MV-4-11 (cell line): ENCODE data around the gene RUSF1.
A peak's percentile ranks its signal among the peaks of the same experiment; 100 is the strongest.

Experiments used
- DNase-seq: peaks from one replicate; lab custom pipeline; 2025; lab: John Stamatoyannopoulos, UW

Gene RUSF1

DNA sequence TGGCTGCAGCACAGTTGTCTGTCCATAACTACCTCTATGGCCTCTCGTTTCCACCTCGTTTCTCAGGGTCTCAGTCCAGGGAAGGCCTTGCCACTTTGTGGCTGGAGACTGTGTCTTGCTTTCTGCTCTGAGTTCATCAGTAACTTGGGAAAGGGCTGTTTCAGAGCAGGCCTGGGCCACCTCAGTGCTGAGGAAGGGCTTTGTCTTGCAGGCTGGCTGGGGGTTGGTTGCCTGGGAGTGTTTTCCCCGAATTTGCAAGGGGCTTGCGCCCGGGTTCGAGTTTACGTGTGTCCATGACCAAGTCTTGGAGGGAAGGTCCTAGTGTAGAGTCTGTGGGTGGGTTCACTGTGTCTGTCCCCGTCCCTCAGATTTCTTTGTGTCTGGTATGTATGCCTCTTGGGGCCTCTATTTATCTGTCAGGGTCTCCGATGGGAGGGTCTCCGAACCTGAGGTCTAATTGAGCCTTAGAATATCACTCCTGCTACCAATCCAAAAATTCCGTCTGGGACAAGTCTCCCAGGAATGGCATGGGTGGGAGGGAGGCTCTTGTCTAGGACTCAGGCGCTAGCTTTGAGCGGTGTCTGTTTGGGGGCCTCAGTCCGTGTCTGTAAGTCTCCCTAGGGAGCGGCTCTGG lies 36.8 kb downstream of the RUSF1 start:
- no peak for DNase-seq

DNA sequence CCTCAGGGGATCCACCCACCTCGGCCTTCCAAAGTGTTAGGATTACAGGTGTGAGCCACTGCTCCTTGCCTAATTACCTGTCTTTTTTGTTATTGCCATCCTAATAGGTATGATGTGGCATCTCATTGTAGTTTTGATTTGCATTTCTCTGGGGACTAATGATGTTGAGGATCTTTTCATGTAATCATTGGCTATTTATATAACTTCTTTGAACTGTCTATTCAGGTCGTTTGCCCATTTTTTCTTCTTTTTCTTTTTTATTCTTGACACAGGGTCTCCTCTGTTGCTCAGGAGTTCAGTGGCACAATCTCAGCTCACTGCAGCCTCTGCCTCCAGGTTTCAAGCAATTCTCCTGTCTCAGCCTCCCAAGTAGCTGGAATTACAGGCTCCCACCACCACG lies 37.6 kb downstream of the RUSF1 start:
- DNase-seq, result no peak

DNA sequence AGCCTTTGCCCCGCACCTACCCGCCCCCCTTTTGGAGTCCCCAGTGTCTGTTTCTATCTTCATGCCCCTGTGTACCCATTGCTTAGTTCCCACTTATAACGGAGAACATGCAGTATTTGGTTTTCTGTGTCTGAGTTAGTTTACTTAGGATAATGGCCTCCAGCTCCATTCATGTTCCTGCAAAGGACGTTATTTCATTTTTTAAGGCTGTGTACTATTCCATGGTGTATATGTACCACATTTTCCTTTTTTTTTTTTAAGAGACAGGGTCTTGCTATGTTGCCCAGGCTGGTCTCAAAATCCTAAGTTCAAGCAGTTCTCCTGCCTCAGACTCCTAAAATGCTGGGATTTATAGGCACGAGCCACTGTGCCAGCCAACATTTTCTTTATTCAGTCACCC lies 40.3 kb downstream of the RUSF1 start:
- DNase-seq, result no peak

DNA sequence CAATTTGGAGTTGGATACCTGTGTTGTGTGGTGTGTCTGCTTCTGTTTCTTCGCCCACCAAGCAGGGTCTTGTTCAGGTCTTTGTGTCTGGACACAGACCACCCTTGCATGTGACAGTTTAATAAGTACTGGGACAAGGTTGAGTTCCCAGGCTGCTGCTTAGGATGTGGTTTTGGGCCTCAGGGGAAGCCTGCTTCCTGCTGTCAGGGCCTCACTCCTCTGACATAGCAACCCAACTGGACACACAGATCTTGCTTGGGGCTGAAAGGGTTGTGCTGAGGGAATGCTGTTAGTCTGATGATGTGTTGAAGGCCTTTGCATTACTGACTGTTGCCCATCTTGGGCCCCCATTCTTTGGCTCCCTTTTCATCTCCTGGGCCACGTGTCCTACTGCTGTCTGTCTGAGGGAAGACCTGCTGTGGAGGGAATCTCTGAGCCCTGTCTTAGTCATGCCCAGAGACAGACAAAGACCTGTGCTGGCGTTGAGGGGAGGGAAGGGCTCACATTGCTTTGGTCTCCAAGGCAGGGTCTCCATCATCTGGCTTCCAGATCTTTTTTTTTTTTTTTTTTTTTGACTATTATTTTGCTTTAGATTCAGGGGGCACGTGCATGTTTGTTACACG lies 40.9 kb downstream of the RUSF1 start:
- DNase-seq, result peak; percentile 40

DNA sequence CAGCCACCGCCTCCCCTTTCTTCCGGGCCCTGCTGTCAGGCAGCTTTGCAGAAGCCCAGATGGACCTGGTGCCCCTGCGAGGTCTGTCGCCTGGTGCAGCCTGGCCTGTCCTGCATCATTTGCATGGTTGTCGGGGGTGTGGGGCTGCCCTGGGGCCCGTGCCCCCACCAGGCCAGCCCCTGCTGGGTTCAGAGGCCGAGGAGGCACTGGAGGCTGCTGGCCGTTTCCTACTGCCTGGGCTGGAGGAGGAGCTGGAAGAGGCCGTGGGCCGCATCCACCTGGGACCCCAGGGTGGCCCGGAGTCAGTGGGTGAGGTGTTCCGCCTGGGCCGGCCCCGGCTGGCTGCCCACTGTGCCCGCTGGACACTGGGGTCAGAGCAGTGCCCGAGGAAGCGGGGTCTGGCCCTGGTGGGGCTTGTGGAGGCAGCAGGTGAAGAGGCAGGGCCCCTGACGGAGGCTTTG lies 41.8 kb downstream of the RUSF1 start:
- no peak for DNase-seq

DNA sequence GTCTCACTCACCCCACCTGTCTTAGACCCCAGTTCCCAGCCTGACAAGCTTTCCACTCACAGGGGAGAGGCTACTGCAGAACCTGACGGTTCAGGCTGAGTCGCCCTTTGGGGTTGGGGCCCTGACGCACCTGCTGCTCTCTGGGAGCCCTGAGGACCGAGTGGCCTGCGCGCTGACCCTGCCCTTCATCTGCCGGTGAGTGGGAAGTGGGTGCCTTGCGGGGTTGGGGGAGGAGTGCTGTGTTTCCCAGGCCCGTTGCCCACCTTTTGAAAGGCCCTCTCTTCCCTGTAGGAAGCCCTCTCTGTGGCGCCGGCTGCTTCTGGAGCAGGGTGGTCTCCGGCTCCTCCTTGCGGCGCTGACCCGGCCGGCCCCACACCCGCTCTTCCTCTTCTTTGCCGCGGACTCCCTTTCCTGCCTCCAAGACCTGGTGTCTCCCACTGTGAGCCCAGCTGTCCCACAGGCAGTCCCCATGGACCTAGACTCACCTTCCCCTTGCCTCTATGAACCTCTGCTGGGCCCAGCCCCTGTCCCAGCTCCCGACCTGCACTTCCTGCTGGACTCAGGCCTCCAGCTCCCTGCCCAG lies 42.3 kb downstream of the RUSF1 start:
- no peak for DNase-seq

DNA sequence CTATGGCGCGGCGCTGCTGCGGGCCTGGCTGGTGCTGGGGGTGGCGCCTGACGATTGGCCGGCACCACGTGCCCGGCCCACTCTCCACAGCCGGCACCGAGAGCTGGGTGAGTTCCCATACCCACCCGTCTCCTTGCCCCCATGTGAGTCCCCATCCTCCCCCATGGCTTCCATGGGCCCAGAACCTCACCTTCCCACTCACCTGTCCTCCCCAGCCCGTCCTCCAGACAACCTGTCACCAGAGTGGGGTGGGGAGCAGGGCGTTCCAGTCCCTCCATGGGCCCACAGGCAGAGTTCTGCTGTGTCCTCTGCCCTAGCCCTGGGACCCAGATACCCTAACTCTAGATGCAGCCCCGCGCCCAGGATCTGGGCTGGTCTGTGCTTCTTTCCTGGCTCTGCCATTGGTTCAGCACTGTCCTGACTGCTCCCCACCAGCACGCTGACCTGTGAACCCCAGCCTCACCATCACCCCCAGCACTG lies 43.4 kb downstream of the RUSF1 start:
- no peak for DNase-seq

DNA sequence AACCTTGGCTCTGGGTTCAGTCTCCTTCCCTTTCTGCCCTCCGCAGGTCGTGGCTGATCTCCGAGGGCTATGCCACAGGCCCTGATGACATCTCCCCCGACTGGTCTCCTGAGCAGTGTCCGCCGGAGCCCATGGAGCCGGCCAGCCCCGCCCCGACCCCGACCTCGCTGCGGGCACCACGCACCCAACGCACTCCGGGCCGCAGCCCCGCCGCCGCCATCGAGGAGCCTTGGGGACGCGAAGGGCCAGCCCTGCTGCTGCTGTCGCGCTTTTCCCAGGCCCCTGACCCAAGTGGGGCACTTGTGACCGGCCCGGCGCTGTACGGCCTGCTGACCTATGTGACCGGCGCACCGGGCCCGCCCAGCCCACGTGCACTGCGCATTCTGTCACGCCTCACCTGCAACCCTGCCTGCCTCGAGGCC lies 43.8 kb downstream of the RUSF1 start:
- DNase-seq, result no peak

DNA sequence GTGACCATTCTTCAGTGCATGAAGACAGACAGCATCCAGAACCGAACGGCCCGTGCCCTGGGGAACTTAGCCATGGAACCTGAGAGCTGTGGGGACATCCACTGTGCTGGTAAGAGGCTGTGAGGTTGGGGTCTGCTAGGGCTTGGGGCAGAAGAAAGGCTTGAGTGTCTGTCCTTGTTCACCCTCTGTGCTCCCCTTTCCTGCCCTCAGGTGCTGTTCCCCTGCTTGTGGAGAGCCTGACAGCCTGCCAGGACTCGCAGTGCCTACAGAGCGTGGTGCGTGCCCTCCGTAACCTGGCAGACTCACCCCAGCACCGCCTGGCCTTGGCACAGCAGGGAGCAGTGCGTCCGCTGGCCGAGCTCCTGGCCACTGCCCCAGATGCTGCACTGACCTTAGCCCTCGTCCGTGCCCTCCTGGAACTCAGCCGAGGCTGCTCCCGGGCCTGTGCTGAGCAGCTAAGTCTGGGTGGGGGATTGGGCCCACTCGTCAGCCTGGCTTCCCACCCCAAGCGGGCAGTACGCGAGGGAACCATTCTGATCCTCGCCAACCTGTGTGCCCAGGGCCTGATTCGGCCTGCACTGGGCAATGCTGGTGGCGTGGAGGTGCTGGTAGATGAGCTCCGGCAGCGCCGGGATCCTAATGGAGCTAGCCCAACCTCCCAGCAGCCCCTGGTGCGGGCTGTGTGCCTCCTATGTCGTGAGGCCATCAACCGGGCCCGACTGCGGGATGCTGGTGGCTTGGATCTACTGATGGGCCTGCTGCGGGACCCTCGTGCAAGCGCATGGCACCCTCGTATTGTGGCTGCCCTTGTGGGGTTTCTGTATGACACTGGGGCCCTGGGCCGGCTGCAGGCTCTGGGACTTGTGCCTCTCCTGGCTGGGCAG lies 46.0 kb downstream of the RUSF1 start:
- DNase-seq, result no peak

DNA sequence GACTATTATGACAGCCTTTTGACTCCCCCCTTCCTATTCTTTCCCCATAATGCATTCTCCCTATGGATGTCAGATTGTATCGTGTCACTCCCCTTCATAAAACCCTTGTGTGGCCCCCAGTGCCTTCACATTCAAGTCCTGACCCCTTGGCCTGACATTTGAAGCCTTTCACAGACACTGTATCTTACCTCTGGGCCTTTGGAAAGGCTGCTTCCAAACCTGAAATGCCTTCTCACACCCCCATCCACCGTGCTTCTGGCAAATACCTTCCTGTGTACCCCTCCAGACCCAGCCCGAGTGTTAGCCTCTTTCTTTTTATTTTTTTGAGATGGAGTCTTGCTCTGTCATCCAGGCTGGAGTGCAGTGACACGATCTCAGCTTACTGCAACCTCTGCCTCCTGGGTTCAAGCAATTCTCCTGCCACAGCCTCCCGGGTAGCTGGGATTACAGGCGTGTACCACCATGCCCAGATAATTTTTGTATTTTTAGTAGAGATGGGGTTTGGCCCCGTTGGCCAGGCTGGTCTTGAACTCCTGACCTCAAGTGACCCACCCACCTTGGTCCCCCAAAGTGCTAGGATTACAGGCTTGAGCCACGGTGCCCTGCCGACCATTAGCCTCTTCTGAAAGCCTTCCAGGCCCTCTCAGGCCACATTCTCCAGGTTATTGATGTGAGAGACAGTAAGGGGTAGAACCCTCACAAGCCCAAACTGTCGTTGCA lies 46.8 kb downstream of the RUSF1 start:
- no peak for DNase-seq

DNA sequence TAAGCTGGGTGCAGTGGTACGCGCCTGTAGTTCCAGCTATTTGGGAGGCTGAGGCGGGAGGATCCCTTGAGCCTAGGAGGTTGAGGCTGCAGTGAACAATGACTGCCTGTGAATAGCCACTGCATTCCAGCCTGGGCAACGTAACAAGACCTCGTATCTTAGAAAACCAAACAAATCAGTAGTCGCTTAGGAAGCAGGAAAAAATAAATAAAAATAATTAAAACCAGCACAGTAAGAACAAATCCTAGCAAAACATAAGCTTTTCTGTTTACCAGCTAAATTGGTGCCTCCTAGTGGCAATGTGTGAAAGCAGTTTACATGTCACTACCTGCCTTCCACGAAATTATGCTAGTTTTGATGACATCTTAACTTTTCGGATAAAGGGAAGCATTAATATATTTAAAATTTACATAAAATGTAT lies 47.6 kb downstream of the RUSF1 start:
- peak; percentile 42 for DNase-seq

DNA sequence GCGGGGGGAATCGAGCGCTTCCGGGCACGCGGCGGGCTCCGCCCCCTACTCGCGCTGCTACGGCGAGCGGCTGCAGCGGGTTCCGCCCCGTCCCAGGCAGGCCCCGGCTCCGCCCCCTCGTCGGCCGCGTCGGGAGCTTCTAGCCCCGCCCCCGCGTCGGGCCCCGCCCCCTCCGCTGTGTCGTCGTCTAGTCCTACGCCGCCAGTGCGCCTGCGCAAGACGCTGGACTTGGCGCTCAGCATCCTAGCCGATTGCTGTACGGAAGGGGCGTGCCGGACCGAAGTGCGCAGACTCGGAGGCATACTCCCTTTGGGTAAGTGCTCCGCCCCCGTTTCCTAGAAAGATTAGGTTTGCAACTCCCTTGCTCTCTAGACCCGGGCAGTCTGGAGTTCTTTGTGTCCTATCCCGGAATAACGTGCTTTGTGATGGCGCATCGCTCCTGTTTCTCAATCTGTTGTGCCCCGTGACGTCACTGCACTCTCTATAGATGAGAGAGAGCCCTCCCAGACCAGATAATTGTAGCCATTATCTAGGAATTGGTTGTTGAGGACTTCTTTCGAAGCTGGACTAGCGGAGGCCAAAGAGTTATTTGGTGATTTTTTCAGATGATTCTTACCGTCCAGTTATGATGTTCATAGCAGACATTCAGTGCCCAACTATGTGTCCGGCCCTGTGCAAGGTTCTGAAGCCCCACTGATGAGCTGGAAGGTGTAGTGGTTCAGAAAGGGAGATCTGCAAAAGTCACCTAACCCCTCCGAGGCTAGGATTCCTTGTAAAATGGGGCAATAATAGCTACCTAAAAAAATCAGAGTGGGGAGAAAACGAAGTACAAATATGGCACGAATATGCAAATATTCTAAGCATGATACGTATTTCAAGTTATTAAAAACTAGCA lies 48.3 kb downstream of the RUSF1 start:
- DNase-seq, result peak; percentile 99

DNA sequence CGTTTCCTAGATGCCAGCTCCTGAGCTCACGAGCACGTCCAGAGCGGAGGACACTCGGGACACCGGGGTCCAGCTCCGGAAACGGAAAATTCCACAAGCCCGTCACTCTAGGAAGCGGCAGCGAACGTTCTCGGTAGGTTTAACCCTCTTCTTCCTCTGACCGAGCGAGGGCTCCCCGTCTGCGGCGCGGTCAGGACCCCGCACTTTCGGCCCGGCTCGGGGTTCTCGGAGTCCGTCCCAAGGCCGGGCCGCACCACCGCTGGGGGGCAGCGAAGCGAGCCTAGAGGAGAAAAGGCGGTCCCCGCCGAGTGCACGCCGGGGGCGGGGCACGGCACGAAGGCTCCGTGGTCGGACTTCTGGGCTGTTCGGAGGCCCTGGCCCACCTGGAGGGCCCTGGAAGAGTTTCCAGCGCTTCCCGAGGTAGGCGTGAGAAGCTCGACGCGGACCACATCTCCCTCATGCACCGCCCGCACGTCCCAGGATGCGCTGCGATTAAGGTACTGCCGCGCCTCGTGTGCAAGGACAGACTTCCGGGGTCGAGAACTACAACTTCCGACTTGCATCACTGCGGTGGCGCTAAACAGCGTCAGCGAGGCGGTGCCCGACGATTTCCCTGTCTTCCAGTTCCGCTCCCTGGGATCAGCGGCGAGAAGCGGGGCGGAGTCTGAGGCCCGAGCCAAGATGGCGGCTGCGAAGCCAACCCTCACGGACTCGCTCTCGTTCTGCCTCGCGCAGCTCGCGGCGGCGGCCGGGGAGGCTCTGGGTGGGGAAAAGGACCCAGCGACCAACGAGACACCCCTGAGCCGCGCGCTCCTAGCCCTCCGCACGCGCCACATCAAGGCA lies 49.1 kb downstream of the RUSF1 start, which contains the start of gene ARMC5:
Gene ARMC5, plus strand, starts transcription at position 658 of the 843 bp plus-strand sequence. Its CDS starts 24 bp downstream, at position 682.
- peak; percentile 98 for DNase-seq

DNA sequence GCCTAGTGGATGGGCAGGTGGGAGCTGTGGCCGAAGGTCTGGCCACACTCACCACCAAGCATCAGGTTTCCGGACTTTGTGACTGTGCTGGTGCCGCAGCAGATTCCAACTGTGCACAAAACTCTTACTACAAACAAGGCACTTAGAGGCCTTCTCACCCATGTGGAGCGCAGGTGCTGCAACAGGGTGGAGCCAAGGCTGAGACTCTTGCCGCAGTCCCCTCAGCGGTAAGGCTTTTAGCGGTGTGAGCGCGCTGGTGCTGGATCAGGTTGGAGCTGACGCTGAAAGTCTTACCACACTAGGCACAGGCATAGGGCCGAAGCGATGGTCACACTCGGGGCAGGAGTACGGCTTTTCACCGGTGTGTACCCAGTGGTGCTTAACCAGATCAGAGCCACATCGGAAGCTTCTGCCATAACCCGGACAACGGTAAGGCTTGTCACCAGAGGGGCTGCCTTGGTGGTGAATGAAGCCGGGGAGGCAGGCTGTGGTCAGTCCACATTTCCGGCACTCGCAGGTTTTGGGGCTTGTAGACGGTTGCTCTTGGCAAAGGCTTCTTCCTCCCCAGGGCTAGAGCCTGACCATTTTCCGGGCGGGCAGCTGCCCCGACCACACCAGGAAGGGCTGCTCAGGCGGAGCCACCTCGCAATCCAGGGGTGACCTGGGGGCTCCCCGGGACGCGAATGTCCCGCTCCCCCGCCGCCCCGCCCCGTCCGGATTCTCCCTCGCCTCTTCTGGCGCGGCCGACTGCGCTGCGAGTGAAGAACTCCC lies 49.9 kb downstream of the RUSF1 start:
- peak; percentile 73 for DNase-seq

DNA sequence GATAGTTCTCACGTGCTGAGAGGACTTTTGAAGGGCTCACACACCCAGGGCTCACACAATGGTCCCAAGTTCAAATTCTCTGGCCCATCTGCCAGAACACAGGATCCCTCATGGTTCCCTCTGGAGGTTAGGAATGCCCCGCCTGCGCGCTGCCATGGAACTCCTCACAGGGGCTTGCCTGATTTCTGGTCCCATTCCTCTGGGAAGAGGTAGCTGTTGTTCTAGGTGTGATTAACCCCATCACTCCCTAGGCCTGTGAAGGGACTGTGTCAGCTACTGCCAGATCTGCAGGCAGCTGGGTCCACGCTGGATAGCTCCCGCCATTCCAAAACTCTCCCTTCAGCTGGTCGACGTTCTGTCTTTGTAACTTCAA lies 51.2 kb downstream of the RUSF1 start:
- DNase-seq, result no peak

DNA sequence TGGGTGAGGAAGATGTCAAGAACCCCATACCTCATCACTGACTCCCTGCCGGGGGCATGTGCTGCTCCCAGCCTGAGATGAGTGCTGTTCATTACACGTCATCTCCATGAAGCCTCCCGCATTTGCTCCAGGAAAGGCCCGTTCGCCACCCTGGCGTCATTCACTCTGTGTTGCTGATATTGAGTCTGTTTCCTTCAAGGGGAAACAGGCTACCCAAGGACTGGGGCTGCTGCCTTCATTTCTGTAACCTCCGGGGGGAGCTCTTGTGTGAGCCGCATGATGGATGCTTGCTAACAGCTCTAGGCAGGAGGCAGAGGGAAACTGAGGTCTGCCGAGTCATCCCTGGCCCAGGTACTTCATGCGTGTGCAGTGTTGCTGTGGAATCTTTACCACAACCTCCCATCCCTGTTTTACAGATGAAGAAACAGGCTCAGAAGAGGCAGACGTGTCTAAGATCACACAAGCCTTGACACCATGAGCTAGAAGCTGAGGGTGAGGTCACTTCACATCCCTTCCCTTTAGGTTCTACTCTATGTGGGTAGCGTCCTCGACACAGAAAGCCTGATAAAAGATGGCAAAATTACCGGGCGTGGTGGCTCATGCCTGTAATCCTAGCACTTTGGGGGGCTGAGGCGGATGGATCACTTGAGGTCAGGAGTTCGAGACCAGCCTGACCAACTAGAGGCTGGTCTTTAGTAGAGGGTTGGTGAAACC lies 52.4 kb downstream of the RUSF1 start:
- DNase-seq, result peak; percentile 17

DNA sequence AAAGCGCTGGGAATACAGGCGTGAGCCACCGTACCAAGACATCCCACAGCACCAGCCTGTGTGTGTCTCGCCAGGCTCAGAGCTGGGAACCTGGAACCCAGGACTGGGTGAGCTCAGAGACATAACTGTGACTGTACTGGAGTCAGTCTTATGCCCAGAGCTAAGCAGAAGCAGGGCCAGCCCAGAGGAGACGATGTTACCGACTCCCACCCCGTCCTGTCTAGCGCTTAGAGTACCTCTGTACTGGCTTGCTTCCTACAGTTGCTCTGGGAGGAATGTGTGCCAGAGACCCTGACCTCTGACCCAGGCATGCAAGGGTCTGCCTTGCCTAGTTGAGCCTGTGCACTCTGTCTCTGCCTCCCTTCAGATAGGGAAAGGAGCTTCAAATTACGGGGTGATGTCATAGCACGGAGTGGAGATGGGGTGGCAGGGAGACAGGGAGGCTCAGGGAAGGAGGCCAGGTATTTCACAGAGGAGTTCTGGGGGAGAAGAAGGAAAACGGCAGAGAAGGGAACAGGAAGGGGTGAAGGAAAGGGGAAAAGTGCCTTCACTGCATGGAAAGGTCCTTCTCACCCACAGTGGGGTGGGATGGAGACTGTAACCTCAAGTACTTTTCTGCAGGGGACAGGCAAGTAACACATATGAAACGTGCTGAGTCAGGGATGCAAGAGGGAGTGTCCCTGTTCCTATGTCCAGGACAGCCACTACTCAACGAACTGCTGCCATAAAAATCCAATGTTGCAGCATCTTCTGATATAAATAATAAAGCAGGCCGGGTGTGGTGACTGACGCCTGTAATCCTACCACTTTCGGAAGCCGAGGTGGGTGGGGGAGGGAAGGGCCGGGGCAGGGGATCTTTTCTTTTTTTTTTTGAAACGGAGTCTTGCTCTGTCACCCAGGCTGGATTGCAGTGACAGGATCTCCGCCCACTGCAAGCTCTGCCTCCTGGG lies 54.7 kb downstream of the RUSF1 start:
- DNase-seq, result peak; percentile 34
